Measurements from ENCODE around the gene FBXL7.

The FBXL7 gene

GRCh38 chr5:15623794-15624193 lies 123.8 kb downstream of the FBXL7 start:
- TF ChIP-seq, protein P1, sequence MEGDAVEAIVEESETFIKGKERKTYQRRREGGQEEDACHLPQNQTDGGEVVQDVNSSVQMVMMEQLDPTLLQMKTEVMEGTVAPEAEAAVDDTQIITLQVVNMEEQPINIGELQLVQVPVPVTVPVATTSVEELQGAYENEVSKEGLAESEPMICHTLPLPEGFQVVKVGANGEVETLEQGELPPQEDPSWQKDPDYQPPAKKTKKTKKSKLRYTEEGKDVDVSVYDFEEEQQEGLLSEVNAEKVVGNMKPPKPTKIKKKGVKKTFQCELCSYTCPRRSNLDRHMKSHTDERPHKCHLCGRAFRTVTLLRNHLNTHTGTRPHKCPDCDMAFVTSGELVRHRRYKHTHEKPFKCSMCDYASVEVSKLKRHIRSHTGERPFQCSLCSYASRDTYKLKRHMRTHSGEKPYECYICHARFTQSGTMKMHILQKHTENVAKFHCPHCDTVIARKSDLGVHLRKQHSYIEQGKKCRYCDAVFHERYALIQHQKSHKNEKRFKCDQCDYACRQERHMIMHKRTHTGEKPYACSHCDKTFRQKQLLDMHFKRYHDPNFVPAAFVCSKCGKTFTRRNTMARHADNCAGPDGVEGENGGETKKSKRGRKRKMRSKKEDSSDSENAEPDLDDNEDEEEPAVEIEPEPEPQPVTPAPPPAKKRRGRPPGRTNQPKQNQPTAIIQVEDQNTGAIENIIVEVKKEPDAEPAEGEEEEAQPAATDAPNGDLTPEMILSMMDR (conservative IDR thresholded peaks at IDR 0.05; ENCODE audit: low read depth, low read length) = no peak
- no peak for DNase-seq (ENCODE audit: low read depth)
- no peak overlapping the region for H3K4me3 ChIP-seq (ENCODE audit: low read depth, low read length)

DNA sequence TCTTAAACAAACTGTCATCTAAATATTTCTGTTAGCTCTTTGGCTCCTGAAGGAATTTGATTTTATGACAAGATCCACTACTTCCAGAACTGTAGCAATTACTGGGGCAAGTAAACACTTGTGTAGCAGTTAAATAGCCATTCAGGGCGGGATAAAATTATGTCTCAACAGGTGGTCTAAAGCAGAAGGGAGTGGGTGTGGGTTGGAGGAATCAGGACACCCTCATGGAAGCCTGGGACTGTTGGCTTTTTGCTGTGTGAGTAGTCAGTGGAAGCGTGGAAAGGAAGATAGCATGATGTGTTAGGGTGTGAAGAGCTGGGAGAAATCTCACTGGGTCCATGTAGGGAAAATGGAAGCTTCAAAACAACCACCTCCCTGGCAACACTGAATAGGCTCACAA lies 127.1 kb downstream of the FBXL7 start:
- no peak overlapping the region for H3K4me3 ChIP-seq (ENCODE audit: low read depth, low read length)
- TF ChIP-seq, protein P1 (conservative IDR thresholded peaks at IDR 0.05; ENCODE audit: low read depth, low read length) = no peak
- DNase-seq (ENCODE audit: low read depth) = no peak

DNA sequence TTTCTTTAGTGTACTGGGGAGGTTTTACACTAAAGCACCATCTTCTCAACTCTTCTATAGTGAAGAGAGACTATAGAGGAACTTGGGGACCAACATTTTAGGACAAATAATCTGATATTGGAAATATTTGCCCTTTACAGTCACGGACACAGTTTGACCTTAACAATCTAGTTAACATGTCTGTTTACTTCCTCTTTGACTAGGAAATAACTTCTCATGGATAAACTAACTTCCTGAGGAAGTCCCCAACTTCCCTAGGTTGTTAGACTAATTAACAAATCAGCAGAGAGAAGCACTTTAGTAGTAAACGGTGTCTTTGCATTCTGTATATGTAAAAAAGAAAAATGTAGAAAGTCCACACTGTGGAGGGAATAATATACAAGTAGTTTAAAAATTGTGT lies 127.7 kb downstream of the FBXL7 start:
- no peak for DNase-seq (ENCODE audit: low read depth)
- no peak overlapping the region for H3K4me3 ChIP-seq (ENCODE audit: low read depth, low read length)
- TF ChIP-seq, protein P1 (conservative IDR thresholded peaks at IDR 0.05; ENCODE audit: low read depth, low read length) = no peak

DNA sequence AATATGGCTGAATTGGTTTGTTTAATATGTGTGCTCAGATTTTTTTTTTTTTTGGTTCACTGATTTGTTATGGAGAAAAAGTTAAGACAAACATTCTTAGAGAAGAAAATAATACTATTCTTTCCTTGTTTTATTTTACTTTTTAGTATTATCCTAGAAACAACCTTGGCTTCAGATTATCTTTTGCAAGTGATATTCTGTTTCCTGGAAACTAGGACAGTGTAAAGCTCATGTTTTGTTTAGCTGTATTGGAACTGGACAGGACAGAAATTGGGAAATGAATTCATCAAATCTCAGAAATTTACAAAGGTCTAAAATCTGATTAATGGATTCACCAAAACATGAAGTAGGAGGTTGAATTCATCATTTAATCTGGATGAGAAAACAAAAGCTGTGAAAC lies 130.5 kb downstream of the FBXL7 start:
- no peak for DNase-seq (ENCODE audit: low read depth)
- no peak overlapping the region for H3K4me3 ChIP-seq (ENCODE audit: low read depth, low read length)
- TF ChIP-seq, protein P1 (conservative IDR thresholded peaks at IDR 0.05; ENCODE audit: low read depth, low read length) = no peak

DNA sequence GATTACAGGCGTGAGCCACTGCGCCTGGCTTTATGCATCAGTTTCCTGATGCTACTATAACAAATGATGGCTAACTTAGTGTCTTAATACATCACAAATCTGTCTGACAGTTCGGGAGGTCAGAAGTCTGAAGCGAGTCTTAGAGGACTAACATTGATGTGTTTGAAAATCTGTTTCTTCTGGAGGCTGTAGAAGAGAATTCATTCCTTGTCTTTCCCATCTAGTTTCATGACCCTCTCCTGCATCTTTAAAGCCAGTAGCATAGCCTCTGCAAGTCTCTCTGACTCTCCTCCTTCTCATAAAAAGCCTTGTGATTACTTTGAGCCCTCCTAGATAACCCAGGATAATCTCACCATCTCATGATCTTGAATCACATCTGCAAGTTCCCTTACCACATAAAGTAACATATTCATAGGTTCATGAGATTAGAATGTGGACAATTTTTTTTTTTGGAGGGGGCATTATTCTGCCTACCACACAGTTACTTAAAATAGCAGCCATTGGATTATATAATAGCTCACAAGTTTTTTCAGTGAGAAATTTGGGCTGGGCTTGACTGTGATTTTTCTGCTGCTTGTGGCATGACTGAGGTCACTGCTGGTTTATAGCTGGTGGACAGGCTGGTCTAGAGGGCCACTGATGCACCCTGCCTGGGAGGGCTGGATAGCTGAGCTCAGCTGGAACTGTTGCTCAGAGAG lies 134.8 kb downstream of the FBXL7 start:
- H3K4me3 ChIP-seq (ENCODE audit: low read depth, low read length) = no peak overlapping the region
- DNase-seq (ENCODE audit: low read depth) = no peak
- TF ChIP-seq, protein P1 (conservative IDR thresholded peaks at IDR 0.05; ENCODE audit: low read depth, low read length) = no peak

- DNase-seq (ENCODE audit: low read depth) = no peak
- H3K4me3 ChIP-seq (ENCODE audit: low read depth, low read length) = no peak overlapping the region
- TF ChIP-seq, protein P1 (conservative IDR thresholded peaks at IDR 0.05; ENCODE audit: low read depth, low read length) = no peak
Observed at GRCh38 chr5:15635289-15635616, 135.3 kb downstream of the FBXL7 start.

DNA sequence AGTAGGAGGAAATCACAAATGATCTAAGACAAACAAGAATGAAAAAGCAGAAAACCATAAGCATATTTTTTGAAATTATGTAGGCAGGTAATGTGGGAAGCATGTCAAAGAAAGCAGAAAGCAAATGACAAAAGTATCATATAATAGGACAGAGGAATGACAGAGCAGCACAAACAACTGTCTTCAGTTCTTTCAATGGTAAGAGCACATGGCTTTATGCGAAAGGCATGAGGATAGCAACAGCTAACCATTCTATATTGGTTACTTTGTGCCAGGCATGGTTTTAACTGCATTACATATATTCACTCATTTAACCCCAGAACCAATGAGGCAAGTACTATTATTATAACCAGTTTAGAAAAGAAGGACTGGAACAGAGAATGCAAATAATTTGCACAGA lies 137.4 kb downstream of the FBXL7 start:
- no peak for DNase-seq (ENCODE audit: low read depth)
- no peak overlapping the region for H3K4me3 ChIP-seq (ENCODE audit: low read depth, low read length)
- TF ChIP-seq, protein P1 (conservative IDR thresholded peaks at IDR 0.05; ENCODE audit: low read depth, low read length) = no peak
